DOHH2 (cell line): ENCODE measurements around the gene FAM221A.

Experiments used
- EZH2phosphoT487 ChIP-seq: fragments of 200-600 bp; sonication (generic); IDR thresholded peaks from 2 replicates; pipeline ENCODE4 v1.6.1; 2017; ENCODE audit warnings: borderline replicate concordance, mild to moderate bottlenecking, antibody characterized with exemption, low read length, moderate library complexity, mixed read lengths
- TF ChIP-seq, protein P1 (sequence below): fragments of 200-600 bp; sonication (generic); IDR thresholded peaks from one replicate; pipeline ENCODE4 v1.5.1; 2014; ENCODE audit warnings: antibody characterized with exemption, mild to moderate bottlenecking, low read depth, low read length; ENCODE audit not compliant: poor library complexity, severe bottlenecking

DNA sequence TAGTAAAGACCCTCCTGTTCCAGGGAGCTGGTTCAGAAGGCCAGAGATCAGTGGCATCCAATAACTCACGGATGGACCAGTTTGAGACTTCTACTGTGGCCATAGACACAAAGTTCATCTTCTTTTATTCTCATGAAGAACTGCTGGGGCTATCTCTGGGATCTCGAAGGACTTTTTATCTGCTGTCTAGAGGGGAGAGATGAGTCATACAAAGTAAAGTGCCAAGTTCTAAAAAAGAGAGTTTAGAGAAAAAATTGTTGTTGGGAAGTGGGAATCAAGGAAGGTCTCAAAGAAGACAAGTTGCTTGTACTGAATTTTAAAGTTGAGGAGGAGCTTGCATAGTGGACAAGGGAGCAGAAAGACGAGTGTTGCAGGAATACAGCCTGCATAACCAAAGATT, 8.0 kb upstream of the FAM221A start:
- TF ChIP-seq, protein P1, sequence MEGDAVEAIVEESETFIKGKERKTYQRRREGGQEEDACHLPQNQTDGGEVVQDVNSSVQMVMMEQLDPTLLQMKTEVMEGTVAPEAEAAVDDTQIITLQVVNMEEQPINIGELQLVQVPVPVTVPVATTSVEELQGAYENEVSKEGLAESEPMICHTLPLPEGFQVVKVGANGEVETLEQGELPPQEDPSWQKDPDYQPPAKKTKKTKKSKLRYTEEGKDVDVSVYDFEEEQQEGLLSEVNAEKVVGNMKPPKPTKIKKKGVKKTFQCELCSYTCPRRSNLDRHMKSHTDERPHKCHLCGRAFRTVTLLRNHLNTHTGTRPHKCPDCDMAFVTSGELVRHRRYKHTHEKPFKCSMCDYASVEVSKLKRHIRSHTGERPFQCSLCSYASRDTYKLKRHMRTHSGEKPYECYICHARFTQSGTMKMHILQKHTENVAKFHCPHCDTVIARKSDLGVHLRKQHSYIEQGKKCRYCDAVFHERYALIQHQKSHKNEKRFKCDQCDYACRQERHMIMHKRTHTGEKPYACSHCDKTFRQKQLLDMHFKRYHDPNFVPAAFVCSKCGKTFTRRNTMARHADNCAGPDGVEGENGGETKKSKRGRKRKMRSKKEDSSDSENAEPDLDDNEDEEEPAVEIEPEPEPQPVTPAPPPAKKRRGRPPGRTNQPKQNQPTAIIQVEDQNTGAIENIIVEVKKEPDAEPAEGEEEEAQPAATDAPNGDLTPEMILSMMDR: no peak
- no peak for TF ChIP-seq EZH2phosphoT487
